Endodermal cell (in vitro differentiated cells): Measurements from ENCODE around the gene ALOXE3. TPM values are rescaled to one million over a fixed set of nuclear protein-coding genes. Genes with fewer than 3 reads are reported as not detected.

Source experiments
- DNase-seq: peaks from one replicate; pipeline ENCODE4 v3.0.0-alpha.2; 2017
- H3K27ac ChIP-seq: 2 replicates; pipeline ENCODE4 v1.5.1; 2013; ENCODE audit warnings: mild to moderate bottlenecking, low read depth, low read length, moderate library complexity
- H3K27me3 ChIP-seq: 2 replicates; pipeline ENCODE4 v1.6.1; 2013; ENCODE audit warnings: mild to moderate bottlenecking, low read length, moderate library complexity; ENCODE audit not compliant: insufficient read depth, control insufficient read depth, poor library complexity, severe bottlenecking
- H3K36me3 ChIP-seq: 2 replicates; pipeline ENCODE4 v1.7.0; 2013; ENCODE audit warnings: mild to moderate bottlenecking, low read length, moderate library complexity; ENCODE audit not compliant: control insufficient read depth, insufficient read depth
- H3K4me1 ChIP-seq: one replicate; pipeline ENCODE4 v1.7.0; 2013; ENCODE audit warnings: low read length; ENCODE audit not compliant: control insufficient read depth, insufficient read depth
- H3K4me3 ChIP-seq: 2 replicates; pipeline ENCODE4 v1.5.1; 2013; ENCODE audit warnings: mild to moderate bottlenecking, low read length, moderate library complexity
- H3K9ac ChIP-seq: 2 replicates; pipeline ENCODE4 v1.6.1; 2013; ENCODE audit warnings: mild to moderate bottlenecking, low read length, moderate library complexity; ENCODE audit not compliant: poor library complexity, severe bottlenecking; ENCODE audit errors: extremely low read depth
- H3K9me3 ChIP-seq: 2 replicates; pipeline ENCODE4 v1.6.1; 2013; ENCODE audit warnings: mild to moderate bottlenecking, low read length, moderate library complexity; ENCODE audit not compliant: control insufficient read depth
- H3K27ac Mint-ChIP-seq: 2 replicates; pipeline ENCODE4 v1.8.0; 2020; ENCODE audit warnings: mixed read lengths
- H3K27me3 Mint-ChIP-seq: 2 replicates; pipeline ENCODE4 v1.8.0; 2021; ENCODE audit warnings: mild to moderate bottlenecking, mixed read lengths; ENCODE audit not compliant: insufficient read depth
- H3K36me3 Mint-ChIP-seq: 2 replicates; pipeline ENCODE4 v1.8.0; 2020; ENCODE audit warnings: low read depth, mixed read lengths
- H3K4me1 Mint-ChIP-seq: 2 replicates; pipeline ENCODE4 v1.8.0; 2020; ENCODE audit warnings: mixed read lengths
- H3K4me3 Mint-ChIP-seq: 2 replicates; pipeline ENCODE4 v1.8.0; 2020; ENCODE audit warnings: mild to moderate bottlenecking, moderate library complexity, mixed read lengths
- H3K9me3 Mint-ChIP-seq: 2 replicates; pipeline ENCODE4 v1.8.0; 2020; ENCODE audit warnings: mild to moderate bottlenecking, mixed read lengths
- WGBS, 2 experiments: methylation state at CpG; one replicate each; pipeline versions ENCODE4 v1.1.5 to v1.1.7; 2013; ENCODE audit warnings: missing lambda C conversion rate in 2 of 2, mixed read lengths in 1 of 2; ENCODE audit not compliant: insufficient coverage in 1 of 2, insufficient read length in 1 of 2; 5-methylcytosine and 5-hydroxymethylcytosine counted together
- total RNA-seq, 2 donors: library from RNA; stranded (reverse); fragmentation: NEBNext Ultra II Directional in 1 of 2; extraction: Animal tissue kit (Norgen Biotek cat#: 25700) in 1 of 2; gene quantifications; 2 replicates in 1 of 2; 3 replicates in 1 of 2; pipeline ENCODE4 v1.2.1, GENCODE V29; 2021
- TF ChIP-seq, protein P1 (sequence below): fragments of 200-600 bp; sonication (generic); conservative IDR thresholded peaks from 2 replicates; pipeline ENCODE4 v1.5.0; 2021; ENCODE audit warnings: antibody characterized with exemption, mild to moderate bottlenecking

Gene ALOXE3
- total RNA-seq, 2 donors from 2014 or later: 0.13 to 0.49 TPM

GRCh38 chr17:8153525-8153956 is 35.2 kb upstream of the ALOXE3 start:
- H3K27ac ChIP-seq: peak overlapping the region; percentile 92
- H3K36me3 Mint-ChIP-seq: peaks cover 8% of the 10 kb centered on the region
- TF ChIP-seq, protein P1, sequence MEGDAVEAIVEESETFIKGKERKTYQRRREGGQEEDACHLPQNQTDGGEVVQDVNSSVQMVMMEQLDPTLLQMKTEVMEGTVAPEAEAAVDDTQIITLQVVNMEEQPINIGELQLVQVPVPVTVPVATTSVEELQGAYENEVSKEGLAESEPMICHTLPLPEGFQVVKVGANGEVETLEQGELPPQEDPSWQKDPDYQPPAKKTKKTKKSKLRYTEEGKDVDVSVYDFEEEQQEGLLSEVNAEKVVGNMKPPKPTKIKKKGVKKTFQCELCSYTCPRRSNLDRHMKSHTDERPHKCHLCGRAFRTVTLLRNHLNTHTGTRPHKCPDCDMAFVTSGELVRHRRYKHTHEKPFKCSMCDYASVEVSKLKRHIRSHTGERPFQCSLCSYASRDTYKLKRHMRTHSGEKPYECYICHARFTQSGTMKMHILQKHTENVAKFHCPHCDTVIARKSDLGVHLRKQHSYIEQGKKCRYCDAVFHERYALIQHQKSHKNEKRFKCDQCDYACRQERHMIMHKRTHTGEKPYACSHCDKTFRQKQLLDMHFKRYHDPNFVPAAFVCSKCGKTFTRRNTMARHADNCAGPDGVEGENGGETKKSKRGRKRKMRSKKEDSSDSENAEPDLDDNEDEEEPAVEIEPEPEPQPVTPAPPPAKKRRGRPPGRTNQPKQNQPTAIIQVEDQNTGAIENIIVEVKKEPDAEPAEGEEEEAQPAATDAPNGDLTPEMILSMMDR: no peak
- peak; percentile 71 for DNase-seq
- no peak overlapping the region for H3K4me3 Mint-ChIP-seq
- peak overlapping the region; percentile 93 for H3K9ac ChIP-seq
- H3K9me3 ChIP-seq: no peaks in the 10 kb centered on the region
- H3K36me3 ChIP-seq: peaks cover 20% of the 10 kb centered on the region
- no peaks in the 10 kb centered on the region for H3K27me3 Mint-ChIP-seq
- H3K4me1 ChIP-seq: peaks cover 6% of the 10 kb centered on the region
- no peak overlapping the region for H3K27ac Mint-ChIP-seq
- H3K4me3 ChIP-seq: peak overlapping the region; percentile 97
- no peaks in the 10 kb centered on the region for H3K9me3 Mint-ChIP-seq
- H3K4me1 Mint-ChIP-seq: peaks cover 11% of the 10 kb centered on the region
- H3K27me3 ChIP-seq: no peaks in the 10 kb centered on the region
- 42 to 76% methylated on average over 4 to 13 of the region's 13 CpGs for WGBS, 2 experiments

GRCh38 chr17:8153031-8153451 is 34.7 kb upstream of the ALOXE3 start:
- Histone ChIP-seq H3K9ac (no peak overlapping the region), H3K4me3 (no peak overlapping the region), H3K9me3 (no peaks in the 10 kb centered on the region), H3K4me1 (peaks cover 6% of the 10 kb centered on the region), H3K27me3 (no peaks in the 10 kb centered on the region), H3K36me3 (peaks cover 22% of the 10 kb centered on the region), H3K27ac (peak overlapping the region; percentile 92)
- no peak overlapping the region for H3K4me3 Mint-ChIP-seq
- peak; percentile 57 for DNase-seq
- no peaks in the 10 kb centered on the region for H3K27me3 Mint-ChIP-seq
- H3K4me1 Mint-ChIP-seq: peaks cover 11% of the 10 kb centered on the region
- TF ChIP-seq, protein P1: no peak
- H3K27ac Mint-ChIP-seq: no peak overlapping the region
- WGBS, 2 experiments: 87 to 93% methylated on average over 5 to 7 of the region's 7 CpGs
- H3K9me3 Mint-ChIP-seq: no peaks in the 10 kb centered on the region
- peaks cover 12% of the 10 kb centered on the region for H3K36me3 Mint-ChIP-seq

- peaks cover 18% of the 10 kb centered on the region for H3K36me3 Mint-ChIP-seq
- TF ChIP-seq, protein P1: no peak
- H3K4me3 Mint-ChIP-seq: no peak within 1 kb of the TSS
- Histone ChIP-seq H3K9ac (peak within 1 kb of the TSS; percentile 80), H3K27me3 (no peaks in the 10 kb centered on the region), H3K4me1 (peaks cover 6% of the 10 kb centered on the region), H3K36me3 (peaks cover 30% of the 10 kb centered on the region), H3K27ac (peak within 1 kb of the TSS; percentile 92), H3K4me3 (peak within 1 kb of the TSS; percentile 93), H3K9me3 (no peaks in the 10 kb centered on the region)
- no peaks in the 10 kb centered on the region for H3K27me3 Mint-ChIP-seq
- no peaks in the 10 kb centered on the region for H3K9me3 Mint-ChIP-seq
- peak; percentile 99 for DNase-seq
- 11 to 17% methylated on average over 28 to 42 of the region's 42 CpGs for WGBS, 2 experiments
- peaks cover 11% of the 10 kb centered on the region for H3K4me1 Mint-ChIP-seq
- H3K27ac Mint-ChIP-seq: peak within 1 kb of the TSS; percentile 92
Measured at GRCh38 chr17:8152112-8152775, 33.9 kb upstream of the ALOXE3 start, which contains the start of gene PER1. Gene PER1, minus strand, starts transcription at chr17:8152404. Its CDS starts 1,698 bp downstream, at chr17:8150706.
